ENCODE data around the gene PTPRD.

PTPRD gene

GRCh38 chr9:8815931-8816330 lies 1796.9 kb downstream of the PTPRD start:
- ATAC-seq (no peak), DNase-seq (no peak)
- Mint-ChIP-seq H3K4me3 (no peak overlapping the region), H3K4me1 (no peaks in the 10 kb centered on the region), H3K27me3 (no peaks in the 10 kb centered on the region), H3K27ac (no peak overlapping the region), H3K9me3 (no peaks in the 10 kb centered on the region), H3K36me3 (ENCODE audit: low read depth) (no peaks in the 10 kb centered on the region)

- no peaks in the 10 kb centered on the region for H3K9me3 Mint-ChIP-seq
- no peaks in the 10 kb centered on the region for H3K4me1 Mint-ChIP-seq
- DNase-seq, result no peak
- no peaks in the 10 kb centered on the region for H3K27me3 Mint-ChIP-seq
- H3K4me3 Mint-ChIP-seq, result no peak overlapping the region
- no peak for ATAC-seq
- H3K36me3 Mint-ChIP-seq (ENCODE audit: low read depth), result no peaks in the 10 kb centered on the region
- H3K27ac Mint-ChIP-seq, result no peak overlapping the region
Measured at GRCh38 chr9:8815219-8815618, 1797.6 kb downstream of the PTPRD start.

DNA sequence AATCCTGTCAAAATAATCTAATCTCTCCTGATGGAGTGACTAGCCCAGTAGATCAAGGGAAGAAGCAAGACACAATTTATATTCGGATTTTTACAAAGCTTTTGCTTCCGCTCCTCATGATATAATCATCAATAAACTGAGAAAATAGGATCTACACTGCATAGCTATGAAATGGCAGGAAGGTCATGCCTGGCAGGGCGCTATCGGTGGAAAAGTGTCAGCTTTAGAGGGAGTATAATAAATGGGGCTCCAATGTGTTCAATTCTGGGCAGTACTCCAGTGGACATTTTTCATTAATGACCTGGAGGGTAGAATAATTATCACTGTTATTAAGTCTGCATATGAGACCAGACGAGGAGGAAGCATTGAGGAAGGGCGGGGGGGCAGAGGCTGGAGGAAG lies 1799.9 kb downstream of the PTPRD start:
- Mint-ChIP-seq H3K36me3 (ENCODE audit: low read depth) (no peaks in the 10 kb centered on the region), H3K4me3 (no peak overlapping the region), H3K27ac (no peak overlapping the region), H3K4me1 (no peaks in the 10 kb centered on the region), H3K9me3 (no peaks in the 10 kb centered on the region), H3K27me3 (no peaks in the 10 kb centered on the region)
- DNase-seq (no peak), ATAC-seq (no peak)

- H3K27me3 Mint-ChIP-seq, result no peaks in the 10 kb centered on the region
- H3K9me3 Mint-ChIP-seq, result no peaks in the 10 kb centered on the region
- no peak overlapping the region for H3K27ac Mint-ChIP-seq
- no peaks in the 10 kb centered on the region for H3K36me3 Mint-ChIP-seq (ENCODE audit: low read depth)
- no peak overlapping the region for H3K4me3 Mint-ChIP-seq
- H3K4me1 Mint-ChIP-seq, result no peaks in the 10 kb centered on the region
- ATAC-seq, result no peak
- DNase-seq, result no peak
Measured at GRCh38 chr9:8809741-8810140, 1803.1 kb downstream of the PTPRD start.

GRCh38 chr9:8806150-8806549 lies 1806.7 kb downstream of the PTPRD start:
- ATAC-seq (no peak), DNase-seq (no peak)
- H3K9me3 Mint-ChIP-seq, result no peaks in the 10 kb centered on the region
- H3K27me3 Mint-ChIP-seq, result no peaks in the 10 kb centered on the region
- H3K4me1 Mint-ChIP-seq, result no peaks in the 10 kb centered on the region
- no peaks in the 10 kb centered on the region for H3K36me3 Mint-ChIP-seq (ENCODE audit: low read depth)
- H3K27ac Mint-ChIP-seq, result no peak overlapping the region
- H3K4me3 Mint-ChIP-seq, result no peak overlapping the region

DNA sequence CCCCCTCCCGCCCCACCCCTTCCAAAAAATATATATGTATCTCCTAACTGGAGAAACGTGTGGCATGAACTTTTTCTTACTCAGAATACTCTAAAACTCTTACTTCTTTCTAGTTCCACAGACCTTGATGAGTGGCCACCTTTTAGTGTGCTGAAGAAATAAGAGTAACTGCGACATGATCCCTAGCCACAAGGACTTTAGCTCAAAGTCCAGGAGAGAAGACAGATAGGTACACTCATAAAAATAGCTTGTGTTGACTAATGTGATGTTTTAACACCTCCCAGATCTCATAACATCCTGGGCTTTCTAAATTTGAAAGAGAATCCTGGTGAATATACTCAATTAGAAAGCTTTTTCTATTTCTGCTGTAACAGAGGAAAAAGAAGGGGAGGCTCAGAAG lies 1808.2 kb downstream of the PTPRD start:
- Mint-ChIP-seq H3K27me3 (no peaks in the 10 kb centered on the region), H3K27ac (no peak overlapping the region), H3K9me3 (no peaks in the 10 kb centered on the region), H3K4me3 (no peak overlapping the region), H3K36me3 (ENCODE audit: low read depth) (no peaks in the 10 kb centered on the region), H3K4me1 (no peaks in the 10 kb centered on the region)
- DNase-seq, result no peak
- ATAC-seq, result no peak

DNA sequence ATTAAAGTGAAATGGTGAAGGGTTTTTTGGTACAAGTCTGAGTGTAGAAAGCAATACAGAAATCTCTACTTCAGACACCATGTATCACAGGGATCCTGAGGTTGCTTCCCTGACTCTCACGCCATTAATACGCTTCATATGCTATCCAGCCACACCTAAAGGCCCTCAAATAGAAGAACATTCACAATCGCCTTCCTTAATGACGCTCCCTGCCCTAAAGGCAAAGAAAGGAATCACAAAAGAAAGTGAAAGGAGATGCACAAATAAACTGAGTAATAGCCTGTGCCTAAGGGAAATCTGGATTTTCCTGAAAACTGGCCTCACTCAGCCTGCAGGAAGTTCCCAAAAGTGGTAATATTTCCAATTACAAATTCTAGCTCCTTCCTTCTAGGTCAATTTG lies 1810.6 kb downstream of the PTPRD start:
- H3K27ac Mint-ChIP-seq, result no peak overlapping the region
- H3K36me3 Mint-ChIP-seq (ENCODE audit: low read depth), result no peaks in the 10 kb centered on the region
- H3K9me3 Mint-ChIP-seq, result no peaks in the 10 kb centered on the region
- H3K27me3 Mint-ChIP-seq, result no peaks in the 10 kb centered on the region
- DNase-seq (no peak), ATAC-seq (no peak)
- no peak overlapping the region for H3K4me3 Mint-ChIP-seq
- H3K4me1 Mint-ChIP-seq, result no peaks in the 10 kb centered on the region

DNA sequence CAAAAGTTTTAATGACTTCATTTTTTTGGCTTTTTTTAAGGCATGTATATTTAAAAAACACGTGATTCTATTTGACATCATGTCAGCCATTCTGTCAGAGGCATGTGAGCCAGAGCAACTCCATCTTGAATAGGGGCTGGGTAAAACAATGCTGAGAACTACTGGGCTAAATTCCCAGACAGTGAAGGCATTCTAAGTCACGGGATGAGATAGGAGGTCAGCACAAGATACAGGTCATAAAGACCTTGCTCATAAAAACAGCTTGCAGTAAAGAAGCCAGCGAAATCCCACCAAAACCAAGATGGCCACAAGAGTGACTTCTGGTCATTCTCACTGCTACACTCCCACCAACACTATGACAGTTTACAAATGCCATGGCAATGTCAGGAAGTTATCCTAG lies 1812.6 kb downstream of the PTPRD start:
- DNase-seq (no peak), ATAC-seq (no peak)
- H3K4me3 Mint-ChIP-seq, result no peak overlapping the region
- no peaks in the 10 kb centered on the region for H3K36me3 Mint-ChIP-seq (ENCODE audit: low read depth)
- H3K4me1 Mint-ChIP-seq, result no peaks in the 10 kb centered on the region
- H3K27me3 Mint-ChIP-seq, result no peaks in the 10 kb centered on the region
- H3K9me3 Mint-ChIP-seq, result no peaks in the 10 kb centered on the region
- H3K27ac Mint-ChIP-seq, result no peak overlapping the region

DNA sequence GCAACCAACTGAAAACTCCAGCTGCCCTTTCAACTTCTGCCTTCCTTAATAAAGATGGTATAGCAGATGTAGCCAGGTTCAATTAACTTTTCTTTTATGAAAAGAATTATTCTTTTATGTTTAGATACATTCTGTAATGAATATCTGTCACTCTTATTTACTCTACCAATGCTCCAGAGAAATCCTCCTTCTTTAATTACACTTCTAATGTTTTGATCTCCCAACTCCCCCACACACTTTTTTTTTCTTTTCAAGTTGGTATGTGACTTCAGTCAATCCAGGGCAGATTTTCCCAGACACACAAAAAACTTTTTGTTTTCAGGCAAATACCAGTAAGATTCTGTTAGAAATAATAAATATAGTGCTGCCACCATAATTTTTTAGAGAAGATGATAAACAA lies 1813.2 kb downstream of the PTPRD start:
- Mint-ChIP-seq H3K27ac (no peak overlapping the region), H3K4me3 (no peak overlapping the region), H3K27me3 (no peaks in the 10 kb centered on the region), H3K9me3 (no peaks in the 10 kb centered on the region), H3K36me3 (ENCODE audit: low read depth) (no peaks in the 10 kb centered on the region), H3K4me1 (no peaks in the 10 kb centered on the region)
- DNase-seq (no peak), ATAC-seq (no peak)

DNA sequence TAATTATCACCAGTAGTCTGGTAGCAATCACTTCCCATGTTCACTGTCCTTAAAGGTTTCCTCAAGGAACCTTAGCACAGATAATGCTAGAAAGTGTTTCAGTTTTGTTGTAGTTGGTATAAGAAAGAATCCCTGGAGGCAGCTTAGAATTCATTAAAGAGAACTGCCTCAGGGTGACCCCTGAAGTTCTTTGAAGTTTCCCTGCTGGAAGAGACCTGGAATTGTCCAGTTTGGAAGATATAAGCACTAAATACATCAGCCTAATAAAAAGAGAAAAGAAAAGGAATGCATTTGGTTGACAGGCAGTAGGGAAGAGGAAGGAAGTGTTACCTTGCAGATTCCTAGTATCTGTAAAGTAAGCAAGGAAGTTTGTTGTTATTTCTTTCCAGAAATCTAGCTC lies 1813.6 kb downstream of the PTPRD start:
- H3K36me3 Mint-ChIP-seq (ENCODE audit: low read depth), result no peaks in the 10 kb centered on the region
- H3K4me3 Mint-ChIP-seq, result no peak overlapping the region
- H3K4me1 Mint-ChIP-seq, result no peaks in the 10 kb centered on the region
- H3K9me3 Mint-ChIP-seq, result no peaks in the 10 kb centered on the region
- ATAC-seq, result no peak
- H3K27ac Mint-ChIP-seq, result no peak overlapping the region
- DNase-seq, result no peak
- H3K27me3 Mint-ChIP-seq, result no peaks in the 10 kb centered on the region

- H3K4me3 Mint-ChIP-seq, result no peak overlapping the region
- H3K36me3 Mint-ChIP-seq (ENCODE audit: low read depth), result no peaks in the 10 kb centered on the region
- no peaks in the 10 kb centered on the region for H3K4me1 Mint-ChIP-seq
- ATAC-seq (no peak), DNase-seq (no peak)
- H3K27me3 Mint-ChIP-seq, result no peaks in the 10 kb centered on the region
- H3K9me3 Mint-ChIP-seq, result no peaks in the 10 kb centered on the region
- no peak overlapping the region for H3K27ac Mint-ChIP-seq
Measured at GRCh38 chr9:8784838-8785237, 1828.0 kb downstream of the PTPRD start.

DNA sequence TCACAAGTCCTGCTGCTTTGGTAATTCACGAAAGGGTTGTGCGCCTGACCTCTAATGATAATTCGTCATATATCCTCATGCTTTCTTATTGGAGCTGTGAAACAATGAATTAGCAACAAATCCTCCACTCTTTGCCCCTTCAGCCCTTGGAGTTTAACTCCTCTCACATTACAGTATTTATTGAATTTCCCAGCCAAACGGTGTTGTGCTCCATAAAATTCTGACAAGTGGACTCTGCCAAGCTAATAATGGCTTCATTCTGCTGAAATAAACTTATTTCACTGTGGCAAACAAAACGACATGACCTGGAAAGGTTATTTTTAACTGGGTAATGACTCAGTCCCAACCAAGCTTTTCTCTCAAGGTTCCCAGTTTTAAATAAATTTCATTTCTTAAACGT lies 1828.9 kb downstream of the PTPRD start:
- no peak for DNase-seq
- Mint-ChIP-seq H3K27ac (no peak overlapping the region), H3K36me3 (ENCODE audit: low read depth) (no peaks in the 10 kb centered on the region), H3K4me3 (no peak overlapping the region), H3K27me3 (no peaks in the 10 kb centered on the region), H3K9me3 (no peaks in the 10 kb centered on the region), H3K4me1 (no peaks in the 10 kb centered on the region)
- ATAC-seq, result no peak

- no peak overlapping the region for H3K4me3 Mint-ChIP-seq
- H3K27ac Mint-ChIP-seq, result no peak overlapping the region
- H3K9me3 Mint-ChIP-seq, result no peaks in the 10 kb centered on the region
- no peaks in the 10 kb centered on the region for H3K4me1 Mint-ChIP-seq
- ATAC-seq, result no peak
- no peak for DNase-seq
- no peaks in the 10 kb centered on the region for H3K36me3 Mint-ChIP-seq (ENCODE audit: low read depth)
- H3K27me3 Mint-ChIP-seq, result no peaks in the 10 kb centered on the region
Measured at GRCh38 chr9:8782237-8782636, 1830.6 kb downstream of the PTPRD start.

DNA sequence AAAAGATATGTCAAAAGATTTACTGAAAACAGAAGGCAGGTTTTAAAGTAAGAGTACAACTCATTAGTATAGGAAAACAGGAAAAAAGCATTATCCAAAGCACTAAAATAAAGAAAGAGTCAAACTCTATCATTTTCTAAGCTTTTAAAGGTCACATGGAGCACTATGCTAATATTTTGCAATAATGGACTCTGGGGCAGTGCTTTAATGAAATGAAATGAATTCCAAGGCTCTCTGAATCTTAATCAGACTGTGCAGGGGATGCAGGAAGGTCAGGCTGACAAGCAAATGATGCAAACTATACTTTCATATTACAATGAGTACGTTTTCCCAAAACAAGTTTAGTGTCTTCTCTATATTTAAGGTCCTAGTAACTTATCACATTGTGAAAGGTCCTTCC lies 1831.3 kb downstream of the PTPRD start:
- ATAC-seq (no peak), DNase-seq (no peak)
- Mint-ChIP-seq H3K27me3 (no peaks in the 10 kb centered on the region), H3K9me3 (no peaks in the 10 kb centered on the region), H3K36me3 (ENCODE audit: low read depth) (no peaks in the 10 kb centered on the region), H3K4me1 (no peaks in the 10 kb centered on the region), H3K27ac (no peak overlapping the region), H3K4me3 (no peak overlapping the region)

- Mint-ChIP-seq H3K4me1 (no peaks in the 10 kb centered on the region), H3K27ac (no peak overlapping the region), H3K9me3 (no peaks in the 10 kb centered on the region), H3K27me3 (no peaks in the 10 kb centered on the region), H3K4me3 (no peak overlapping the region), H3K36me3 (ENCODE audit: low read depth) (no peaks in the 10 kb centered on the region)
- DNase-seq (no peak), ATAC-seq (no peak)
Measured at GRCh38 chr9:8780386-8780785, 1832.4 kb downstream of the PTPRD start.

DNA sequence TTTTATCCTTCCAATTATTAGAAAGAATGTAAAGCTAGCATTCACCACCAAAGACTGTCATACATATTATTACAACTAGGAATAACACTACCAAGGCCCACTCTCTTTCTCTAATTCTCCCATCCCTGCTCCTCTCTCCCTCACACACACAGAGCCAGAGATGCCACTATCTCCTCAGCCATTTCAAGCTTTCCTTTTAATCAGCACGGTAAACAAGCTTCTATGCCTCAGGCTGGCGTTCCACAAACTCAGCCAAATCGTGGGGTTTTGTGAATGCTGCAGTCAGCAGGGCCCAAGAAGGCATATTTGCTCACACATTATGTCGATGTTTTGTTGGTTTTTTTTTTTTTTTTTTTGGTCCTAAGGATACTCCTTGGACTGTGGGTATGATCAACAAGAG lies 1833.3 kb downstream of the PTPRD start:
- Mint-ChIP-seq H3K9me3 (no peaks in the 10 kb centered on the region), H3K36me3 (ENCODE audit: low read depth) (no peaks in the 10 kb centered on the region), H3K27me3 (no peaks in the 10 kb centered on the region), H3K4me1 (no peaks in the 10 kb centered on the region), H3K4me3 (no peak overlapping the region), H3K27ac (no peak overlapping the region)
- ATAC-seq, result no peak
- DNase-seq, result no peak

Measured in activated naive CD8-positive, alpha-beta T cell treated with anti-CD3 and anti-CD28 coated beads, Interleukin-2, amount 50 U/mL, for 24 hours (primary cell).